ENCODE results near the gene PPRC1.

Gene PPRC1

GRCh38 chr10:102117391-102118159 is 15.3 kb upstream of the PPRC1 start:
- DNase-seq (ENCODE audit: low read depth in 1 of 2, low spot score in 1 of 2), result peak; percentile 37 to 50

DNA sequence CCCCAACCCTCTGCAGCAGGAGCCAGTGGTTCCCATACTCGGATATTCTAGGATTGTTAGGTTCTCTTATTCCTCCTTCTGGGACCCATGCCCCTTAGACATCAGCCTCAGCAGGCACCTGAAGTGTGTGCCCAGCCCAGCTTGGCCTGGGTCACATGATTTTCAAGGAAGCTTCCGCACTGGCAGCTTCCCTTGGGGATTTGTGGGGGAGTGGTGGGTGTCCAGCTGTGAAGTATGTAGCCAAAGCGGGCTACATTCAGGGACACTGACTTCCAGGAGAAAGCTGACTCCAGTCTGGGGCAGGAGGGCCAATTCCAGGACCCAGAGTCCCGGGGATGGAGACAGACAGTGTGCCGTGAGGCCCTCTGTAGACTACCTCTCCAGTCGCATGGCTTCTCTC is 14.0 kb upstream of the PPRC1 start:
- no peak for DNase-seq (ENCODE audit: low read depth in 1 of 2, low spot score in 1 of 2)

GRCh38 chr10:102119417-102120141 is 13.3 kb upstream of the PPRC1 start:
- DNase-seq (ENCODE audit: low read depth in 1 of 2, low spot score in 1 of 2), result peak in 1 of 2 donors; percentile 21

- DNase-seq (ENCODE audit: low read depth in 1 of 2, low spot score in 1 of 2), result peak; percentile 41
These were observed 12.5 kb upstream of the PPRC1 start, which contains the start of gene LDB1 for GRCh38 chr10:102120142-102120990. LDB1 (minus strand) TSS chr10:102120368; CDS start chr10:102120110, 258 bp downstream.

DNA sequence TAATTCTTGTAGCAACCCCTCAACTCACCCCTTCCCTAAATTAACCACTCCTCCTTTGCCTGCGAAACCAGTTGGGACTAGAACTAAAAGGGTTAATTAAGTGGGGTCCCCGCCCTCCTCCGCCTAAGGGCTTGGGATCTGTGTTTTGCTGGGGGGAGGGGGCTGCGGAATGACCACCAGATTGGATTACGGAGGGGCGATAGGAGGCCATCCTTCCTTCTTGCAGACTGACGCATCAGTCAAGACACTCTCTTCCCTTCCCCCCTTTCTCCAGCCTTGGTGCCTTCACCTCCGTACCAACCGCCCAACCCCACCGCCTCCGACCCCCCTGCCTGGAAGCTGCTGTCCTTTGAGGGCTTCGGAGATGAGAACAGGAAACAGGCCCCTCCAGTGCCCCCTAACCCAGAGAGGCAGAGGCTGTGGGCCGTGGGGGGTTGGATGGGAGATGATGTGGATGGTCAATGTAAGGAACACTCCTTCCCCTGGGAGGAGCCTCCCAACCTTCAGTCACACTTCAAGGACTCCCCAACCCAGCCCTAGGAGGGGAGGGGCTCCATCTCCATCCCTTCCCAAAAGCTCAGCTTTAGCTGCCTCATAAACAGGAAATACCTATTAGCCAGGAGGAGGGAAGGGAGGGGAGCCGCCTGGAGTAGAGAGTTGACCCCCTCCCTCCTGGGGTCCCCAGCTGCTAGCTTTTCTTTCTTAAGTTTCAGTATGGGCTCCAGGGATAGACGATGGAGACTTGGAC is 11.7 kb upstream of the PPRC1 start:
- no peak for DNase-seq (ENCODE audit: low read depth in 1 of 2, low spot score in 1 of 2)

- no peak for DNase-seq (ENCODE audit: low read depth in 1 of 2, low spot score in 1 of 2)
These were observed 11.0 kb upstream of the PPRC1 start for GRCh38 chr10:102121739-102122372.

DNA sequence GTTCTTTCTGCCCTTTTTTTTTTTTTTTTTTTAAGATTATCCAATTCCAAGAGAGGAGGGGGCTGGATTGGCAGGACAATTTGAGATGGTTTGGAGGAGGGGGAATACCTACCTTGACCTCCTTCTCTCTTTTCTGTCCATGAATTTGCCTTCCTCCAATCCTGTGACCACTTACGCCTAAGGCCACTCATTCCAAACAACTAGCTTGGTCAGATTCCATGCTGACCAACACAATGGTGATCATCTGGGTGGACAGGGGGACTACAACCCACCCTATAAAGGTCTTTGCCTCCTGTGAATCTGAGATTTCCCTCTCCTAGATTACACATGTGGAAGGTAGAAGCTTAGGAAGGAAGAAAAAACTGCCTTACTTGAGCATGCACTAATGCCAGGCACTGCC is 10.4 kb upstream of the PPRC1 start:
- DNase-seq (ENCODE audit: low read depth in 1 of 2, low spot score in 1 of 2), result no peak

GRCh38 chr10:102123223-102123622 is 9.6 kb upstream of the PPRC1 start:
- no peak for DNase-seq (ENCODE audit: low read depth in 1 of 2, low spot score in 1 of 2)

GRCh38 chr10:102131286-102132170 is 1.3 kb upstream of the PPRC1 start:
- DNase-seq (ENCODE audit: low read depth in 1 of 2, low spot score in 1 of 2), result no peak

DNA sequence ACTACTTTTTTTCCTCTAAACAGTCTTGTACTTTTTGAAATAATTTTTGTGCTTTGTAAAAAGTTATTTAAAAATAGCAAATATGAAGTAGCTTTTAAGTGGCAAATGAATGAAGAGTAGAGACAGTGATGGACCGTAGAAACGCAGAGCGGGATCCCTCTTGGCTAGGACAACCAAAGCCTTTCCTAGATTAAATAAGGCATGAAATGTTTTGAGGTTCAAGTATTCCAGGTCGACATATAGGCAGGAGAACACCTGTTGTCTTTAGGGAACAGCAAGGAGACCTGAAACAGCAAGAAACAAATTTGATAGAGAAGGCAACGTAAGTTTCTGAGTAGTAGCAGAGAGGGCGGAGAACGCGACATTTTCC is 662 bp upstream of the PPRC1 start:
- DNase-seq (ENCODE audit: low read depth in 1 of 2, low spot score in 1 of 2), result no peak

- peak in 1 of 2 donors; percentile 52 for DNase-seq (ENCODE audit: low read depth in 1 of 2, low spot score in 1 of 2)
These were observed 744 bp downstream of the PPRC1 start for GRCh38 chr10:102133373-102134195.

- no peak for DNase-seq (ENCODE audit: low read depth in 1 of 2, low spot score in 1 of 2)
These were observed 1.6 kb downstream of the PPRC1 start for GRCh38 chr10:102134416-102134815.

GRCh38 chr10:102135956-102136526 is 3.2 kb downstream of the PPRC1 start:
- DNase-seq (ENCODE audit: low read depth in 1 of 2, low spot score in 1 of 2), result no peak

DNA sequence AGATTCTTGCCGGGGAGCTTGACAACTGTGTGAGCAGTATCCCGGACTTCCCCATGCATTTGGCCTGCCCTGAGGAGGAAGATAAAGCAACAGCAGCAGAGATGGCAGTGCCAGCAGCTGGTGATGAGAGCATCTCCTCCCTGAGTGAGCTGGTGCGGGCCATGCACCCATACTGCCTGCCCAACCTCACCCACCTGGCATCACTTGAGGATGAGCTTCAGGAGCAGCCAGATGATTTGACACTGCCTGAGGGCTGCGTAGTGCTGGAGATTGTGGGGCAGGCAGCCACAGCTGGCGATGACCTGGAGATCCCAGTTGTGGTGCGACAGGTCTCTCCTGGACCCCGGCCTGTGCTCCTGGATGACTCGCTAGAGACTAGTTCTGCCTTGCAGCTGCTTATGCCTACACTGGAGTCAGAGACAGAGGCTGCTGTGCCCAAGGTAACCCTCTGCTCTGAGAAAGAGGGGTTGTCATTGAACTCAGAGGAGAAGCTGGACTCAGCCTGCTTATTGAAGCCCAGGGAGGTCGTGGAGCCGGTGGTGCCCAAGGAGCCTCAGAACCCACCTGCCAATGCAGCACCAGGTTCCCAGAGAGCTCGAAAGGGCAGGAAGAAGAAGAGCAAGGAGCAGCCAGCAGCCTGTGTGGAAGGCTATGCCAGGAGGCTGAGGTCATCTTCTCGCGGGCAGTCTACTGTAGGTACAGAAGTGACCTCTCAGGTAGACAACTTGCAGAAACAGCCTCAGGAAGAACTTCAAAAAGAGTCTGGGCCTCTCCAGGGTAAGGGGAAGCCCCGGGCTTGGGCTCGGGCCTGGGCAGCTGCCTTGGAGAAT is 6.7 kb downstream of the PPRC1 start:
- no peak for DNase-seq (ENCODE audit: low read depth in 1 of 2, low spot score in 1 of 2)

DNA sequence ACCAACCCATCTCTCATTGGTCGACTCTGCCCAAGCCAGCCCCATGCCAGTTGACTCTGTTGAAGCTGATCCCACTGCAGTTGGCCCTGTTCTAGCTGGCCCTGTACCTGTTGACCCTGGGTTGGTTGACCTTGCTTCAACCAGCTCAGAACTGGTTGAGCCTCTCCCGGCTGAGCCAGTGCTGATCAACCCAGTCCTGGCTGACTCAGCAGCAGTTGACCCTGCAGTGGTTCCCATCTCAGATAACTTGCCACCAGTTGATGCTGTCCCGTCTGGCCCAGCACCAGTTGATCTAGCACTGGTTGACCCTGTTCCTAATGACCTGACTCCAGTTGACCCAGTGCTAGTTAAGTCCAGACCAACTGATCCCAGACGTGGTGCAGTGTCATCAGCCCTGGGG is 7.4 kb downstream of the PPRC1 start:
- DNase-seq (ENCODE audit: low read depth in 1 of 2, low spot score in 1 of 2), result no peak

GRCh38 chr10:102140913-102141540 is 8.2 kb downstream of the PPRC1 start:
- DNase-seq (ENCODE audit: low read depth in 1 of 2, low spot score in 1 of 2), result no peak

- DNase-seq (ENCODE audit: low read depth in 1 of 2, low spot score in 1 of 2), result no peak
These were observed 8.8 kb downstream of the PPRC1 start for GRCh38 chr10:102141583-102142107.

Data from stimulated activated CD4-positive, alpha-beta T cell treated with anti-CD3 and anti-CD28 coated beads, Interleukin-15, amount 100 ng/mL, for 1 hour (primary cell).